IMR-90 (cell line): ENCODE data around the gene PLBD2.

Experiments used
- CEBPB ChIP-seq: IDR thresholded peaks from 2 replicates; pipeline ENCODE4 v1.6.1; 2012; ENCODE audit warnings: low read depth, low read length, improper control_type of control experiment
- MAFK ChIP-seq: IDR thresholded peaks from 2 replicates; pipeline ENCODE4 v1.6.1; 2012; ENCODE audit warnings: low read depth, low read length, improper control_type of control experiment
- MAZ ChIP-seq: IDR thresholded peaks from 2 replicates; pipeline ENCODE4 v1.6.1; 2012; ENCODE audit warnings: low read depth, mild to moderate bottlenecking, low read length, improper control_type of control experiment, moderate library complexity, borderline replicate concordance
- MXI1 ChIP-seq: IDR thresholded peaks from 2 replicates; pipeline ENCODE4 v1.6.1; 2012; ENCODE audit warnings: low read depth, mild to moderate bottlenecking, low read length, moderate library complexity, borderline replicate concordance
- NFE2L2 ChIP-seq: fragments of 150-350 bp; IDR thresholded peaks from 2 replicates; pipeline ENCODE4 v1.6.1; 2016; ENCODE audit warnings: low read depth, mild to moderate bottlenecking, low read length
- POLR2A ChIP-seq: IDR thresholded peaks from 2 replicates; pipeline ENCODE4 v1.6.1; 2012; ENCODE audit warnings: mild to moderate bottlenecking, low read depth, low read length
- RAD21 ChIP-seq: IDR thresholded peaks from 2 replicates; pipeline ENCODE4 v1.6.1; 2012; ENCODE audit warnings: low read length, improper control_type of control experiment
- RCOR1 ChIP-seq: IDR thresholded peaks from 2 replicates; pipeline ENCODE4 v1.6.1; 2012; ENCODE audit warnings: mild to moderate bottlenecking, low read length, improper control_type of control experiment; ENCODE audit not compliant: insufficient replicate concordance
- RFX5 ChIP-seq: IDR thresholded peaks from 2 replicates; pipeline ENCODE4 v1.8.0; 2012; ENCODE audit warnings: low read depth, mild to moderate bottlenecking, low read length, moderate library complexity
- SMC3 ChIP-seq: fragments of 150-350 bp; IDR thresholded peaks from 2 replicates; pipeline ENCODE4 v1.6.1; 2016; ENCODE audit warnings: low read depth, mild to moderate bottlenecking, antibody characterized with exemption, low read length, moderate library complexity
- TF ChIP-seq, protein P1 (sequence below): conservative IDR thresholded peaks from 2 replicates; pipeline ENCODE4 v1.5.1; 2012; ENCODE audit warnings: mild to moderate bottlenecking, low read depth, low read length, improper control_type of control experiment

DNA sequence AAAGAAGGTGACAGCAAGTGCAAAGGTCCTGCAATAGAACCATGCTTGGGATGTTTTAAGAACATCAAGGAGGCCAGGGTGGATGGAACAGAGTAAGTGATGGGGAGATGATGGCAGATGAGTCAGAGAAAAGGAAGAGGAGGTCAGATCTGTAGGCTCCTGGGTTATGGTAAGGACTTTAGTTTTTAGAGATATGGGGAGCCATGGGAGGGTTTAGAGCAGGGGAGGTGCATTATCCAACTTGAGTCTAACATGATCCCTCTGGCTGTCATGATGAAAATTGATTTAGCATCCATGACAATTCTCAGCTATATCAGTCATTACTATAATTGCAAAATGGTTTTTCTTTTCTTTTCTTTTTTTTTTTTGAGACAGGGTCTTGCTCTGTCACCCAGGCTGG, 7.3 kb upstream of the PLBD2 start:
- TF ChIP-seq MXI1: no peak
- TF ChIP-seq, protein P1, sequence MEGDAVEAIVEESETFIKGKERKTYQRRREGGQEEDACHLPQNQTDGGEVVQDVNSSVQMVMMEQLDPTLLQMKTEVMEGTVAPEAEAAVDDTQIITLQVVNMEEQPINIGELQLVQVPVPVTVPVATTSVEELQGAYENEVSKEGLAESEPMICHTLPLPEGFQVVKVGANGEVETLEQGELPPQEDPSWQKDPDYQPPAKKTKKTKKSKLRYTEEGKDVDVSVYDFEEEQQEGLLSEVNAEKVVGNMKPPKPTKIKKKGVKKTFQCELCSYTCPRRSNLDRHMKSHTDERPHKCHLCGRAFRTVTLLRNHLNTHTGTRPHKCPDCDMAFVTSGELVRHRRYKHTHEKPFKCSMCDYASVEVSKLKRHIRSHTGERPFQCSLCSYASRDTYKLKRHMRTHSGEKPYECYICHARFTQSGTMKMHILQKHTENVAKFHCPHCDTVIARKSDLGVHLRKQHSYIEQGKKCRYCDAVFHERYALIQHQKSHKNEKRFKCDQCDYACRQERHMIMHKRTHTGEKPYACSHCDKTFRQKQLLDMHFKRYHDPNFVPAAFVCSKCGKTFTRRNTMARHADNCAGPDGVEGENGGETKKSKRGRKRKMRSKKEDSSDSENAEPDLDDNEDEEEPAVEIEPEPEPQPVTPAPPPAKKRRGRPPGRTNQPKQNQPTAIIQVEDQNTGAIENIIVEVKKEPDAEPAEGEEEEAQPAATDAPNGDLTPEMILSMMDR: no peak
- no peak for TF ChIP-seq MAZ
- TF ChIP-seq SMC3: no peak
- TF ChIP-seq MAFK: no peak
- TF ChIP-seq NFE2L2: no peak
- TF ChIP-seq RCOR1: no peak
- no peak for TF ChIP-seq POLR2A
- no peak for TF ChIP-seq RFX5
- TF ChIP-seq RAD21: no peak
- no peak for TF ChIP-seq CEBPB
